ENCODE data around the gene COL11A2. TPM values are rescaled to one million over a fixed set of nuclear protein-coding genes. Genes with fewer than 3 reads are reported as not detected.

COL11A2 gene
- polyA plus RNA-seq, 1 of the 3 experiments (the other 2 are of a cell fraction): 0.99 TPM

DNA sequence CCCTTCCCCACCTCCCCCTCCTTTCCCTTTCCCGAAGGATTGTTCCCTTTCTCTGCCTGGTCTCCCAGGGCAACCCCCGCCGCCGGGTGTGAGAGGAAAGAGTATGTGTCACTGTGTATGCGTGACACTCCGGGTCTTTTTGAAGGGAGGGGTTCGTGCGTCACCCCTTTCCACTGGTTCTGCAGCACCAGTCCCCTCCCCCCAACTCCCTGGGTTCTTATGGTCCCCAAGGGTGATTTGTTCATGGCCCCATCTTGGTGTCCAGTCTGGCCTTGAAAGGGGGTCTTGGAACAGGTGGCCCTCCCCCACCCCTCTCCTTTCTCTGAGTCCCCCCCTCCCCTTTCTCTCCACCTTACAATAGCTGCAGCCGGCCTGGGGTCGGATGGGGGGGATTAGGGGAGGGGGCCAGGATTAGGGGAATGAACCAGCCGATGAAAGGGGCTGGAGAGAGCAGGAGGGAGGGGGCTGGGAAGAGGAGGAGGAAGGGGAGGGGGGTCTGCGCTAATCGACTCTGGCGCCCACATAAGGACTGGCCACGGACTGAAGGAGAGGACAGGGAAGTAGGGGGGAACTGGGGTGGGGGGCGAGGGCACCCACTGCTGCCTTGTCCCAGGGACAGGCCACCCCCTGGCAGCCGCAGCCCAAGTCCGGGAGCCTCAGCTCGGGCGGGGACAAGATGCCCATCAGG is 14.7 kb upstream of the COL11A2 start:
- Histone ChIP-seq H2AFZ (ENCODE audit: low read depth) (no peak overlapping the region), H3K79me2 (ENCODE audit: insufficient read depth) (peaks cover 34% of the 10 kb centered on the region), H3K4me1 (ENCODE audit: control insufficient read depth in 1 of 2, insufficient read depth in 2 of 2, low read depth in 1 of 2, low read length in 1 of 2) (peaks cover 24 to 34% of the 10 kb centered on the region in 2 experiments), H3K27me3 (ENCODE audit: insufficient read depth) (no peaks in the 10 kb centered on the region), H3K27ac (ENCODE audit: low read depth in 2 of 2, low read length in 1 of 2) (peak overlapping the region in 1 of 2 experiments; percentile 91; a peak in 3 of 4 replicates), H4K20me1 (ENCODE audit: insufficient read depth) (no peaks in the 10 kb centered on the region), H3K9ac (peak overlapping the region; percentile 95), H3K36me3 (replicated peaks in 1 of 2; ENCODE audit: control insufficient read depth in 1 of 2, insufficient read depth in 2 of 2, low read length in 1 of 2) (peaks cover 24 to 36% of the 10 kb centered on the region in 2 experiments), H3K9me2 (no peaks in the 10 kb centered on the region), H3K9me3 (no peaks in the 10 kb centered on the region), H3K4me2 (peak overlapping the region; percentile 96), H3F3A (replicated peaks; ENCODE audit: insufficient read depth) (peaks cover 21% of the 10 kb centered on the region), H3K4me3 (ENCODE audit: low read depth in 2 of 2, low read length in 1 of 2) (peak overlapping the region; percentile 90 to 94)
- TF ChIP-seq EZH2phosphoT487 (IDR thresholded peaks at IDR 0.05; ENCODE audit: borderline replicate concordance, low read depth): no peak
- TF ChIP-seq ELF1 (IDR thresholded peaks at IDR 0.05): no peak
- no peak for TF ChIP-seq EP300 (IDR thresholded peaks at IDR 0.05; ENCODE audit: borderline replicate concordance in 1 of 2, low read depth in 1 of 2, low read length in 1 of 2)
- TF ChIP-seq RFX5 (IDR thresholded peaks at IDR 0.05; ENCODE audit: low read length): no peak
- no peak for TF ChIP-seq FOSL2 (IDR thresholded peaks at IDR 0.05; ENCODE audit: borderline replicate concordance, low read depth)
- no peak for TF ChIP-seq MEF2A (IDR thresholded peaks at IDR 0.05; ENCODE audit: borderline replicate concordance, low read depth)
- TF ChIP-seq TAF1 (IDR thresholded peaks at IDR 0.05; ENCODE audit: borderline replicate concordance, low read depth, low read length): no peak
- no peak for TF ChIP-seq POLR2AphosphoS5 (IDR thresholded peaks at IDR 0.05; ENCODE audit: low read depth, low read length)
- TF ChIP-seq NRF1 (IDR thresholded peaks at IDR 0.05; ENCODE audit: low read depth, low read length): no peak
- TF ChIP-seq, protein P1, sequence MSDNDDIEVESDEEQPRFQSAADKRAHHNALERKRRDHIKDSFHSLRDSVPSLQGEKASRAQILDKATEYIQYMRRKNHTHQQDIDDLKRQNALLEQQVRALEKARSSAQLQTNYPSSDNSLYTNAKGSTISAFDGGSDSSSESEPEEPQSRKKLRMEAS (IDR thresholded peaks at IDR 0.05; ENCODE audit: low read depth): no peak
- no peak for TF ChIP-seq SIN3A (IDR thresholded peaks at IDR 0.05; ENCODE audit: borderline replicate concordance, low read depth, low read length)
- TF ChIP-seq GABPA (IDR thresholded peaks at IDR 0.05; ENCODE audit: low read depth): no peak
- TF ChIP-seq RXRA (IDR thresholded peaks at IDR 0.05; ENCODE audit: borderline replicate concordance, low read depth): no peak
- TF ChIP-seq JUND (IDR thresholded peaks at IDR 0.05): no peak
- TF ChIP-seq, protein P2, sequence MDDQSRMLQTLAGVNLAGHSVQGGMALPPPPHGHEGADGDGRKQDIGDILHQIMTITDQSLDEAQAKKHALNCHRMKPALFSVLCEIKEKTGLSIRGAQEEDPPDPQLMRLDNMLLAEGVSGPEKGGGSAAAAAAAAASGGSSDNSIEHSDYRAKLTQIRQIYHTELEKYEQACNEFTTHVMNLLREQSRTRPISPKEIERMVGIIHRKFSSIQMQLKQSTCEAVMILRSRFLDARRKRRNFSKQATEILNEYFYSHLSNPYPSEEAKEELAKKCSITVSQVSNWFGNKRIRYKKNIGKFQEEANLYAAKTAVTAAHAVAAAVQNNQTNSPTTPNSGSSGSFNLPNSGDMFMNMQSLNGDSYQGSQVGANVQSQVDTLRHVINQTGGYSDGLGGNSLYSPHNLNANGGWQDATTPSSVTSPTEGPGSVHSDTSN (IDR thresholded peaks at IDR 0.05): no peak
- no peak for TF ChIP-seq CHD2 (IDR thresholded peaks at IDR 0.05; ENCODE audit: low read length, partially characterized antibody)
- no peak for TF ChIP-seq RAD21 (IDR thresholded peaks at IDR 0.05; ENCODE audit: low read length)
- TF ChIP-seq, protein P3, sequence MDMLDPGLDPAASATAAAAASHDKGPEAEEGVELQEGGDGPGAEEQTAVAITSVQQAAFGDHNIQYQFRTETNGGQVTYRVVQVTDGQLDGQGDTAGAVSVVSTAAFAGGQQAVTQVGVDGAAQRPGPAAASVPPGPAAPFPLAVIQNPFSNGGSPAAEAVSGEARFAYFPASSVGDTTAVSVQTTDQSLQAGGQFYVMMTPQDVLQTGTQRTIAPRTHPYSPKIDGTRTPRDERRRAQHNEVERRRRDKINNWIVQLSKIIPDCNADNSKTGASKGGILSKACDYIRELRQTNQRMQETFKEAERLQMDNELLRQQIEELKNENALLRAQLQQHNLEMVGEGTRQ (IDR thresholded peaks at IDR 0.05; ENCODE audit: borderline replicate concordance, low read depth, low read length): no peak
- no peak for TF ChIP-seq YY1 (IDR thresholded peaks at IDR 0.05; ENCODE audit: low read depth)
- POLR2A ChIA-PET: interaction anchor here (2.4 kb wide), 1 partner anchor 42 kb away, joined by 18 read pairs; no protein-coding TSS in a partner anchor
- CTCF ChIA-PET: interaction anchor here (1.2 to 3.4 kb wide), 3 partner anchors 8 to 71 kb away, joined by 3 to 27 read pairs (median 8); no protein-coding TSS in a partner anchor
- 66% methylated on average over 16 of the region's 20 CpGs for WGBS (ENCODE audit: low lambda C conversion rate)
- peak; percentile 21 for DNase-seq

All from SK-N-SH (cell line).